ENCODE measurements around the gene KRTAP29-1.

GRCh38 chr17:41304091-41304490, 1.4 kb upstream of the KRTAP29-1 start:
- TF ChIP-seq TAF1 (IDR thresholded peaks at IDR 0.05; ENCODE audit: low read depth): no peak
- TF ChIP-seq REST (IDR thresholded peaks at IDR 0.05; ENCODE audit: low read depth): no peak
- TF ChIP-seq EP300 (IDR thresholded peaks at IDR 0.05; ENCODE audit: borderline replicate concordance): no peak
- TF ChIP-seq RAD21 (IDR thresholded peaks at IDR 0.05; ENCODE audit: low read depth): no peak
- TF ChIP-seq TCF12 (IDR thresholded peaks at IDR 0.05; ENCODE audit: low read depth): no peak
- no peak for TF ChIP-seq MAX (IDR thresholded peaks at IDR 0.05)
- no peak for TF ChIP-seq TEAD4 (IDR thresholded peaks at IDR 0.05)
- no peak for TF ChIP-seq FOXM1 (IDR thresholded peaks at IDR 0.05; ENCODE audit: borderline replicate concordance, low read depth)
- no peak for TF ChIP-seq CEBPB (IDR thresholded peaks at IDR 0.05)
- TF ChIP-seq NFIC (IDR thresholded peaks at IDR 0.05): no peak
